HUES64 (cell line): ENCODE data around the gene ZBTB16.

Source experiments
- H3K27ac ChIP-seq: 2 replicates; pipeline ENCODE4 v1.7.0; 2013; ENCODE audit warnings: low read depth, low read length, inconsistent platforms
- H3K27me3 ChIP-seq: 2 replicates; pipeline ENCODE4 v1.6.1; 2013; ENCODE audit warnings: mild to moderate bottlenecking, low read length; ENCODE audit not compliant: insufficient read depth
- H3K36me3 ChIP-seq: 2 replicates; pipeline ENCODE4 v1.6.1; 2013; ENCODE audit warnings: mild to moderate bottlenecking, low read length; ENCODE audit not compliant: insufficient read depth
- H3K4me1 ChIP-seq: 2 replicates; pipeline ENCODE4 v1.6.1; 2013; ENCODE audit warnings: mild to moderate bottlenecking, low read length, moderate library complexity; ENCODE audit not compliant: insufficient read depth
- H3K4me3 ChIP-seq: 2 replicates; pipeline ENCODE4 v1.5.1; 2013; ENCODE audit warnings: mild to moderate bottlenecking, low read length, moderate library complexity
- H3K9ac ChIP-seq: 2 replicates; pipeline ENCODE4 v1.6.1; 2013; ENCODE audit warnings: mild to moderate bottlenecking, low read depth, low read length
- H3K9me3 ChIP-seq: 2 replicates; pipeline ENCODE4 v1.6.1; 2013; ENCODE audit warnings: low read depth, low read length; ENCODE audit not compliant: insufficient read depth
- WGBS: fragments of 150-250, 120-280 bp; methylation state at CpG from one replicate; pipeline ENCODE4 v1.1.7; 2013; ENCODE audit warnings: missing lambda C conversion rate; 5-methylcytosine and 5-hydroxymethylcytosine counted together

ZBTB16 gene

GRCh38 chr11:114163229-114163631 lies 103.7 kb downstream of the ZBTB16 start:
- 95% methylated on average over 7 of the region's 7 CpGs for WGBS
- Histone ChIP-seq H3K4me3 (no peak overlapping the region), H3K9me3 (no peaks in the 10 kb centered on the region), H3K4me1 (peaks cover 35% of the 10 kb centered on the region), H3K9ac (no peak overlapping the region), H3K27me3 (0 out of 2 replicates have a peak, but pooled peaks cover 2% of the 10 kb centered on the region), H3K36me3 (no peaks in the 10 kb centered on the region), H3K27ac (no peak overlapping the region)

- 91% methylated on average over 8 of the region's 9 CpGs for WGBS
- H3K4me3 ChIP-seq: no peak overlapping the region
- no peak overlapping the region for H3K27ac ChIP-seq
- no peaks in the 10 kb centered on the region for H3K36me3 ChIP-seq
- H3K9me3 ChIP-seq: no peaks in the 10 kb centered on the region
- H3K27me3 ChIP-seq: 0 out of 2 replicates have a peak, but pooled peaks cover 2% of the 10 kb centered on the region
- no peak overlapping the region for H3K9ac ChIP-seq
- H3K4me1 ChIP-seq: peaks cover 37% of the 10 kb centered on the region
Measured at GRCh38 chr11:114163830-114164401, 104.4 kb downstream of the ZBTB16 start.

GRCh38 chr11:114164546-114164945 lies 105.0 kb downstream of the ZBTB16 start:
- Histone ChIP-seq H3K27ac (no peak overlapping the region), H3K36me3 (no peaks in the 10 kb centered on the region), H3K4me1 (peaks cover 37% of the 10 kb centered on the region), H3K27me3 (0 out of 2 replicates have a peak, but pooled peaks cover 2% of the 10 kb centered on the region), H3K4me3 (no peak overlapping the region), H3K9me3 (no peaks in the 10 kb centered on the region), H3K9ac (no peak overlapping the region)
- 95% methylated on average over 9 of the region's 9 CpGs for WGBS

GRCh38 chr11:114165326-114166230 lies 106.1 kb downstream of the ZBTB16 start:
- H3K36me3 ChIP-seq: no peaks in the 10 kb centered on the region
- WGBS: 93% methylated on average over 7 of the region's 7 CpGs
- H3K9me3 ChIP-seq: no peaks in the 10 kb centered on the region
- peaks cover 32% of the 10 kb centered on the region for H3K4me1 ChIP-seq
- no peak overlapping the region for H3K27ac ChIP-seq
- H3K4me3 ChIP-seq: no peak overlapping the region
- 0 out of 2 replicates have a peak, but pooled peaks cover 2% of the 10 kb centered on the region for H3K27me3 ChIP-seq
- H3K9ac ChIP-seq: no peak overlapping the region

- Histone ChIP-seq H3K4me3 (no peak overlapping the region), H3K27me3 (no peaks in the 10 kb centered on the region), H3K9ac (no peak overlapping the region), H3K27ac (no peak overlapping the region), H3K4me1 (peaks cover 31% of the 10 kb centered on the region), H3K36me3 (no peaks in the 10 kb centered on the region), H3K9me3 (no peaks in the 10 kb centered on the region)
- WGBS: 89% methylated on average over 4 of the region's 4 CpGs
Measured at GRCh38 chr11:114166362-114166761, 106.9 kb downstream of the ZBTB16 start.

GRCh38 chr11:114166897-114167323 lies 107.4 kb downstream of the ZBTB16 start:
- Histone ChIP-seq H3K27ac (no peak overlapping the region), H3K4me1 (peaks cover 31% of the 10 kb centered on the region), H3K9ac (no peak overlapping the region), H3K9me3 (no peaks in the 10 kb centered on the region), H3K4me3 (no peak overlapping the region), H3K27me3 (no peaks in the 10 kb centered on the region), H3K36me3 (no peaks in the 10 kb centered on the region)
- WGBS: 51% methylated on average over 2 of the region's 3 CpGs

- no peaks in the 10 kb centered on the region for H3K27me3 ChIP-seq
- H3K4me1 ChIP-seq: peaks cover 31% of the 10 kb centered on the region
- H3K36me3 ChIP-seq: no peaks in the 10 kb centered on the region
- 75% methylated on average over 4 of the region's 5 CpGs for WGBS
- H3K27ac ChIP-seq: no peak overlapping the region
- H3K4me3 ChIP-seq: no peak overlapping the region
- no peaks in the 10 kb centered on the region for H3K9me3 ChIP-seq
- no peak overlapping the region for H3K9ac ChIP-seq
Measured at GRCh38 chr11:114167355-114167754, 107.8 kb downstream of the ZBTB16 start.

- Histone ChIP-seq H3K4me1 (peaks cover 31% of the 10 kb centered on the region), H3K27me3 (no peaks in the 10 kb centered on the region), H3K9me3 (no peaks in the 10 kb centered on the region), H3K36me3 (no peaks in the 10 kb centered on the region), H3K27ac (no peak overlapping the region), H3K9ac (no peak overlapping the region), H3K4me3 (no peak overlapping the region)
- 86% methylated on average over 11 of the region's 11 CpGs for WGBS
Measured at GRCh38 chr11:114167771-114168448, 108.4 kb downstream of the ZBTB16 start.

GRCh38 chr11:114168691-114169090 lies 109.2 kb downstream of the ZBTB16 start:
- no peaks in the 10 kb centered on the region for H3K9me3 ChIP-seq
- no peaks in the 10 kb centered on the region for H3K36me3 ChIP-seq
- H3K4me1 ChIP-seq: peaks cover 25% of the 10 kb centered on the region
- H3K27me3 ChIP-seq: no peaks in the 10 kb centered on the region
- H3K4me3 ChIP-seq: no peak overlapping the region
- WGBS: 79% methylated on average over 1 of the region's 1 CpG
- no peak overlapping the region for H3K9ac ChIP-seq
- no peak overlapping the region for H3K27ac ChIP-seq

- WGBS: 96% methylated on average over 9 of the region's 9 CpGs
- no peak overlapping the region for H3K9ac ChIP-seq
- no peaks in the 10 kb centered on the region for H3K9me3 ChIP-seq
- no peaks in the 10 kb centered on the region for H3K27me3 ChIP-seq
- H3K4me3 ChIP-seq: no peak overlapping the region
- H3K27ac ChIP-seq: no peak overlapping the region
- H3K4me1 ChIP-seq: peaks cover 24% of the 10 kb centered on the region
- H3K36me3 ChIP-seq: no peaks in the 10 kb centered on the region
Measured at GRCh38 chr11:114169321-114169749, 109.8 kb downstream of the ZBTB16 start.

- WGBS: 91% methylated on average over 2 of the region's 2 CpGs
- no peak overlapping the region for H3K27ac ChIP-seq
Measured at GRCh38 chr11:114169821-114170220, 110.3 kb downstream of the ZBTB16 start.

More at GRCh38 chr11:114169821-114170220, 110.3 kb downstream of the ZBTB16 start:
- no peaks in the 10 kb centered on the region for H3K27me3 ChIP-seq
- H3K36me3 ChIP-seq: no peaks in the 10 kb centered on the region
- no peaks in the 10 kb centered on the region for H3K9me3 ChIP-seq
- no peak overlapping the region for H3K9ac ChIP-seq
- peaks cover 24% of the 10 kb centered on the region for H3K4me1 ChIP-seq
- H3K4me3 ChIP-seq: no peak overlapping the region
